ENCODE measurements around the gene SLC39A5. TPM values are rescaled to one million over a fixed set of nuclear protein-coding genes. Genes with fewer than 3 reads are reported as not detected.

SLC39A5 gene
- total and polyA plus RNA-seq, 2 of the 13 experiments (the other 11 are each of a cell fraction or from before 2014, with no cell fraction given) = 59.7 to 101 TPM

DNA sequence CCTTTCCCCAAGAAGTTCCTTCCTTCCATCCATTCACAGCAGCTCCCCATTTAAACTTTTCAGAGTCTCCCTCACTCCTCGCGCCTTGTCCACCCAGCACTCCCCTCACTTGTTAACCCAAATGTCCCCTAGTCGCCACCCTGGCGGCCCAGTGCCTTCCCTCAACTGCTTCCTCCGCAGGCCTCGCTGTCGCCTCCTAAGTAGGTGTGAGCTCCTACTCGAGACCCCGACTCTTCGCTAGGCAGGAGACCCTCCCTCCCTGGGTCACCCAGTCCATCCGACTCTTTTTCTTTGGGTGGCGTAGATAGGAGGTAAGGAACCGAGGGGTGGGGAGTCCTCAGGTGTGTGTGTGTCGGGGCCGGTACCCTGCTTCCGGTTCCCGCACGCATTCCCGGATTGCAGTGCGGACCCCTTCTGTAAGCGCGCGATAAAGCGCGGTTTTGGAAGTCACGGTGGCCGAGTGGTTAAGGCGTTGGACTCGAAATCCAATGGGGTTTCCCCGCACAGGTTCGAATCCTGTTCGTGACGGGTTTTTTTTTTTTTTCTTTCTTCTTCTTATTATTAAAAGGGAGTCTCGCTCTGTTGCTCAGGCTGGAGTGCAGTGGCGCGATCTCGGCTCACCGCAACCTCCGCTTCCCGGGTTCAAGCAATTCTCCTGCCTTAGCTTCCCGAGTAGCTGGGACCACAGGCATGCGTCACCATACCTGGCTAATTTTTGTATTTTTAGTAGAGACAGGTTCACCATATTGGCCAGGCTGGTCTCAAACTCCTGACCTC is 39.7 kb upstream of the SLC39A5 start (continued):
- TF ChIP-seq, protein P1, sequence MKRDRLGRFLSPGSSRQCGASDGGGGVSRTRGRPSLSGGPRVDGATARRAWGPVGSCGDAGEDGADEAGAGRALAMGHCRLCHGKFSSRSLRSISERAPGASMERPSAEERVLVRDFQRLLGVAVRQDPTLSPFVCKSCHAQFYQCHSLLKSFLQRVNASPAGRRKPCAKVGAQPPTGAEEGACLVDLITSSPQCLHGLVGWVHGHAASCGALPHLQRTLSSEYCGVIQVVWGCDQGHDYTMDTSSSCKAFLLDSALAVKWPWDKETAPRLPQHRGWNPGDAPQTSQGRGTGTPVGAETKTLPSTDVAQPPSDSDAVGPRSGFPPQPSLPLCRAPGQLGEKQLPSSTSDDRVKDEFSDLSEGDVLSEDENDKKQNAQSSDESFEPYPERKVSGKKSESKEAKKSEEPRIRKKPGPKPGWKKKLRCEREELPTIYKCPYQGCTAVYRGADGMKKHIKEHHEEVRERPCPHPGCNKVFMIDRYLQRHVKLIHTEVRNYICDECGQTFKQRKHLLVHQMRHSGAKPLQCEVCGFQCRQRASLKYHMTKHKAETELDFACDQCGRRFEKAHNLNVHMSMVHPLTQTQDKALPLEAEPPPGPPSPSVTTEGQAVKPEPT (CRISPR knock-in tag; IDR thresholded peaks at IDR 0.05; ENCODE audit: low read depth) = no peak
- TF ChIP-seq SUZ12 (IDR thresholded peaks at IDR 0.05; ENCODE audit: low read depth, low read length) (no peak), PLRG1 (conservative IDR thresholded peaks at IDR 0.05) (no peak), SP4 (CRISPR knock-in tag; IDR thresholded peaks at IDR 0.05) (no peak), ZNF619 (CRISPR knock-in tag; IDR thresholded peaks at IDR 0.05) (peak; percentile 43; the same call in 1 of the 2 replicates), ZNF780A (CRISPR knock-in tag; IDR thresholded peaks at IDR 0.05) (no peak), NFATC3 (CRISPR knock-in tag; IDR thresholded peaks at IDR 0.05) (peak; percentile 48; the same call in 1 of the 2 replicates), CCDC6 (CRISPR knock-in tag; IDR thresholded peaks at IDR 0.05) (no peak), ZNF891 (CRISPR knock-in tag; IDR thresholded peaks at IDR 0.05) (0 out of 2 replicates have a peak, but pooled peaks have one; percentile 65), ZFX (CRISPR knock-in tag; IDR thresholded peaks at IDR 0.05; ENCODE audit: low read depth) (peak; percentile 77), ZNF251 (CRISPR knock-in tag; IDR thresholded peaks at IDR 0.05) (no peak), ELF3 (CRISPR knock-in tag; IDR thresholded peaks at IDR 0.05) (peak; percentile 80), TBP (CRISPR knock-in tag; IDR thresholded peaks at IDR 0.05) (0 out of 2 replicates have a peak, but pooled peaks have one; percentile 23)
- TF ChIP-seq, protein P2, sequence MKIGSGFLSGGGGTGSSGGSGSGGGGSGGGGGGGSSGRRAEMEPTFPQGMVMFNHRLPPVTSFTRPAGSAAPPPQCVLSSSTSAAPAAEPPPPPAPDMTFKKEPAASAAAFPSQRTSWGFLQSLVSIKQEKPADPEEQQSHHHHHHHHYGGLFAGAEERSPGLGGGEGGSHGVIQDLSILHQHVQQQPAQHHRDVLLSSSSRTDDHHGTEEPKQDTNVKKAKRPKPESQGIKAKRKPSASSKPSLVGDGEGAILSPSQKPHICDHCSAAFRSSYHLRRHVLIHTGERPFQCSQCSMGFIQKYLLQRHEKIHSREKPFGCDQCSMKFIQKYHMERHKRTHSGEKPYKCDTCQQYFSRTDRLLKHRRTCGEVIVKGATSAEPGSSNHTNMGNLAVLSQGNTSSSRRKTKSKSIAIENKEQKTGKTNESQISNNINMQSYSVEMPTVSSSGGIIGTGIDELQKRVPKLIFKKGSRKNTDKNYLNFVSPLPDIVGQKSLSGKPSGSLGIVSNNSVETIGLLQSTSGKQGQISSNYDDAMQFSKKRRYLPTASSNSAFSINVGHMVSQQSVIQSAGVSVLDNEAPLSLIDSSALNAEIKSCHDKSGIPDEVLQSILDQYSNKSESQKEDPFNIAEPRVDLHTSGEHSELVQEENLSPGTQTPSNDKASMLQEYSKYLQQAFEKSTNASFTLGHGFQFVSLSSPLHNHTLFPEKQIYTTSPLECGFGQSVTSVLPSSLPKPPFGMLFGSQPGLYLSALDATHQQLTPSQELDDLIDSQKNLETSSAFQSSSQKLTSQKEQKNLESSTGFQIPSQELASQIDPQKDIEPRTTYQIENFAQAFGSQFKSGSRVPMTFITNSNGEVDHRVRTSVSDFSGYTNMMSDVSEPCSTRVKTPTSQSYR (CRISPR knock-in tag; IDR thresholded peaks at IDR 0.05; ENCODE audit: borderline replicate concordance) = no peak
- TF ChIP-seq, protein P3, sequence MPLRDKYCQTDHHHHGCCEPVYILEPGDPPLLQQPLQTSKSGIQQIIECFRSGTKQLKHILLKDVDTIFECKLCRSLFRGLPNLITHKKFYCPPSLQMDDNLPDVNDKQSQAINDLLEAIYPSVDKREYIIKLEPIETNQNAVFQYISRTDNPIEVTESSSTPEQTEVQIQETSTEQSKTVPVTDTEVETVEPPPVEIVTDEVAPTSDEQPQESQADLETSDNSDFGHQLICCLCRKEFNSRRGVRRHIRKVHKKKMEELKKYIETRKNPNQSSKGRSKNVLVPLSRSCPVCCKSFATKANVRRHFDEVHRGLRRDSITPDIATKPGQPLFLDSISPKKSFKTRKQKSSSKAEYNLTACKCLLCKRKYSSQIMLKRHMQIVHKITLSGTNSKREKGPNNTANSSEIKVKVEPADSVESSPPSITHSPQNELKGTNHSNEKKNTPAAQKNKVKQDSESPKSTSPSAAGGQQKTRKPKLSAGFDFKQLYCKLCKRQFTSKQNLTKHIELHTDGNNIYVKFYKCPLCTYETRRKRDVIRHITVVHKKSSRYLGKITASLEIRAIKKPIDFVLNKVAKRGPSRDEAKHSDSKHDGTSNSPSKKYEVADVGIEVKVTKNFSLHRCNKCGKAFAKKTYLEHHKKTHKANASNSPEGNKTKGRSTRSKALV (CRISPR knock-in tag; IDR thresholded peaks at IDR 0.05) = 0 out of 2 replicates have a peak, but pooled peaks have one; percentile 51
- TF ChIP-seq, protein P4, sequence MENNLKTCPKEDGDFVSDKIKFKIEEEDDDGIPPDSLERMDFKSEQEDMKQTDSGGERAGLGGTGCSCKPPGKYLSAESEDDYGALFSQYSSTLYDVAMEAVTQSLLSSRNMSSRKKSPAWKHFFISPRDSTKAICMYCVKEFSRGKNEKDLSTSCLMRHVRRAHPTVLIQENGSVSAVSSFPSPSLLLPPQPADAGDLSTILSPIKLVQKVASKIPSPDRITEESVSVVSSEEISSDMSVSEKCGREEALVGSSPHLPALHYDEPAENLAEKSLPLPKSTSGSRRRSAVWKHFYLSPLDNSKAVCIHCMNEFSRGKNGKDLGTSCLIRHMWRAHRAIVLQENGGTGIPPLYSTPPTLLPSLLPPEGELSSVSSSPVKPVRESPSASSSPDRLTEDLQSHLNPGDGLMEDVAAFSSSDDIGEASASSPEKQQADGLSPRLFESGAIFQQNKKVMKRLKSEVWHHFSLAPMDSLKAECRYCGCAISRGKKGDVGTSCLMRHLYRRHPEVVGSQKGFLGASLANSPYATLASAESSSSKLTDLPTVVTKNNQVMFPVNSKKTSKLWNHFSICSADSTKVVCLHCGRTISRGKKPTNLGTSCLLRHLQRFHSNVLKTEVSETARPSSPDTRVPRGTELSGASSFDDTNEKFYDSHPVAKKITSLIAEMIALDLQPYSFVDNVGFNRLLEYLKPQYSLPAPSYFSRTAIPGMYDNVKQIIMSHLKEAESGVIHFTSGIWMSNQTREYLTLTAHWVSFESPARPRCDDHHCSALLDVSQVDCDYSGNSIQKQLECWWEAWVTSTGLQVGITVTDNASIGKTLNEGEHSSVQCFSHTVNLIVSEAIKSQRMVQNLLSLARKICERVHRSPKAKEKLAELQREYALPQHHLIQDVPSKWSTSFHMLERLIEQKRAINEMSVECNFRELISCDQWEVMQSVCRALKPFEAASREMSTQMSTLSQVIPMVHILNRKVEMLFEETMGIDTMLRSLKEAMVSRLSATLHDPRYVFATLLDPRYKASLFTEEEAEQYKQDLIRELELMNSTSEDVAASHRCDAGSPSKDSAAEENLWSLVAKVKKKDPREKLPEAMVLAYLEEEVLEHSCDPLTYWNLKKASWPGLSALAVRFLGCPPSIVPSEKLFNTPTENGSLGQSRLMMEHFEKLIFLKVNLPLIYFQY (CRISPR knock-in tag; IDR thresholded peaks at IDR 0.05; ENCODE audit: borderline replicate concordance) = no peak
- TF ChIP-seq, protein P5, sequence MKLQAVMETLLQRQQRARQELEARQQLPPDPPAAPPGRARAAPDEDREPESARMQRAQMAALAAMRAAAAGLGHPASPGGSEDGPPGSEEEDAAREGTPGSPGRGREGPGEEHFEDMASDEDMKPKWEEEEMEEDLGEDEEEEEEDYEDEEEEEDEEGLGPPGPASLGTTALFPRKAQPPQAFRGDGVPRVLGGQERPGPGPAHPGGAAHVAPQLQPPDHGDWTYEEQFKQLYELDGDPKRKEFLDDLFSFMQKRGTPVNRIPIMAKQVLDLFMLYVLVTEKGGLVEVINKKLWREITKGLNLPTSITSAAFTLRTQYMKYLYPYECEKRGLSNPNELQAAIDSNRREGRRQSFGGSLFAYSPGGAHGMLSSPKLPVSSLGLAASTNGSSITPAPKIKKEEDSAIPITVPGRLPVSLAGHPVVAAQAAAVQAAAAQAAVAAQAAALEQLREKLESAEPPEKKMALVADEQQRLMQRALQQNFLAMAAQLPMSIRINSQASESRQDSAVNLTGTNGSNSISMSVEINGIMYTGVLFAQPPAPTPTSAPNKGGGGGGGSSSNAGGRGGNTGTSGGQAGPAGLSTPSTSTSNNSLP (IDR thresholded peaks at IDR 0.05; ENCODE audit: low read depth, low read length) = no peak

Data from HepG2 (cell line).